HG03280 (cell line): ENCODE data around the gene CCL28.

Source experiments
- ATAC-seq: cut with Tn5 transposase; IDR thresholded peaks from one replicate; pipeline ENCODE4 v1.9.1; 2021; ENCODE audit warnings: mild to moderate bottlenecking, moderate library complexity; ENCODE audit not compliant: unreplicated experiment

Gene CCL28

DNA sequence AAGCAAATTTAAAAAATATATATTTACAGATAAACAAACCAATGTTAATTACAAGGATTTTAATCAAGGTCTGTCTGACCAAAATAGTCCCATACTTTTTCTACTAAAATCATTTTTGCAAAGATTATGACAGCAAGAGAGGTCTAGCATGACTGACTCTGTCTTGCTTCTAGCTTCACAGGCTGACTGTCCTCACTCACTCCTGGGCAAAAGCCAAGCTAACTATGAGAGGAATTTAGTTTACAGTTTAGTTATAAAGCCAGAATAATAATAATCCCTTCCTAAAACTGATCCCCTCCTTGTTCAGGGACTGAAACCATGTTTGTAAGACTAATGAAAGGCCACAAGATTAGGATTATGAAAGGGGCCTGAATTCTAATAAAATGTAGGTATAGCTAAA is 53.5 kb downstream of the CCL28 start:
- no peak for ATAC-seq

GRCh38 chr5:43358301-43358700 is 53.9 kb downstream of the CCL28 start:
- ATAC-seq, result no peak

DNA sequence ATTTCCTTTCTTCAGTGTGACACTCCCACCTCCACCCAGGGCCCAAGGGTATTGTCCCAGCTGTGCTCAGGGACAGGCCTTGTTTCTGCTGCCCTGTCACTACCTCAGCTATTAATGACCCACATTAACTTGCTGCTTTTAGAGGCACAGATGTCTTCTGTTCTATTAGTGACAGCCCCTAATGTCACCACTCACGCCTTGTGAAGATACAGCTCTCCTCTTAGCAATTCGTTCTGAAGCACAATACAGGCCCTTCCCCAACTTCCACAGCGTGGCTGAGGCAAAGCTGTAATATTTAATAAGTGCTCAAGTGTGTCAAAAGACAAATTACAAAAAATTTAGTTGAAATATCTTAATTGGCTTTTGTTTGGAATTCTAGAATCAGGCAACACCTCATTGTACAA is 54.3 kb downstream of the CCL28 start:
- ATAC-seq, result no peak

DNA sequence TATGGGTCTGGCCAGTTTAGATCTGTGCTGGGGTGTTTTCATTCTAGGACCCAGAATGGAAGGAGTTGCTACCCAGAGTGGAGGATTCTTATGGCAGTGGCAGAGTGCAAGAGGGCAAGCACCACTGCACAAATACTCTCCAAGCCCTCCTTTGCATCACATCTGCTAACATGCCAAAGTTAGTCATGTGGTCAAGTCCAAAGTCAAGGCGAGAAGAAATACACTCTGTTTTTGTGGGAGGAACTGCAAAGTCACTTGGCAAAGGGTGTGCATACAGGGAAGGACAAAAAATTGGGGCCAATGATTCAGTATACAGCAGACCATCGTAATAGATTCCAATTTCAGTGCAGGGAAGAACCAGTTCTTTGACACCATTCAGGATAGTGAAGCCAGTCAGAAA is 55.1 kb downstream of the CCL28 start:
- no peak for ATAC-seq

DNA sequence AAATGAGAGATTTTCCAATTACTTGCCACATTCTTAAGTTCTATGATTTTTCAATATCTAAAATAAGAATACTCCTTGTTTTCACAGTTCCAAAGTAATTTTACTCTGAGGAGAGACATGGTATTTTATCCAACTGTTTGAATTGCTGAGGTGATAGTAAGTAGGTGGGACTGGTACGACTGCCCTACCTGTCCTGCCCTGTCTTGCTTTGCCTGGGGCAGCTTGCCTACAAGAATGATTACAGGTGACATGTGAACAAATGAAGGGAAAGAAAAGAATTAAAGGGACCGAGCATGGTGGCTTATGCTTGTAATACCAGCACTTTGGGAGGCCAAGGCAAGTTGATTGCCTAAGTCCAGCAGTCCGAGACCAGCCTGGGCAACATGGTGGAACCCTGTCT is 57.4 kb downstream of the CCL28 start:
- ATAC-seq, result no peak

- no peak for ATAC-seq
Observed at GRCh38 chr5:43353668-43354067, 58.5 kb downstream of the CCL28 start.

- no peak for ATAC-seq
Observed at GRCh38 chr5:43352915-43353314, 59.3 kb downstream of the CCL28 start.

DNA sequence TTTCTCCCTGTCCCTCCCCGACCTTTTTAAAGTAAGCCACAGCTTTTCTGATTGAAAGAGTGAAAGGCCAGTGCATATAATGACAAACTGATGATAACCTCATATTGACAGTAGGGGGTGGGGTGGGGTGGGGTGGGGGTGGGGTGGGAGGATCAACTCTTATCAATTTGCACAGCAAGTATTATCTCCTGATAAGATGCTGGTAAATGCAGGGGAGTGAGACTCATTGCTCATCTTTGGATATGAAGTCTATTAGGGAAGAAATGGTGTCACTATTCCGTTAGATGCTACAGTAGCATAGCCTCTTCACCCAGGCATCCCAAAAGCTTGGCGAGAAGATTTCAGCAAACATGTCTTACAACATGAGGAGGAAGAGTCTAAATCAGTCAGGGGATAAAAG is 60.1 kb downstream of the CCL28 start:
- ATAC-seq, result no peak

- ATAC-seq, result no peak
Observed at GRCh38 chr5:43348861-43349363, 63.3 kb downstream of the CCL28 start.

GRCh38 chr5:43348207-43348606 is 64.0 kb downstream of the CCL28 start:
- ATAC-seq, result no peak

- no peak for ATAC-seq
Observed at GRCh38 chr5:43338862-43339261, 73.3 kb downstream of the CCL28 start.

- no peak for ATAC-seq
Observed at GRCh38 chr5:43336159-43336558, 76.0 kb downstream of the CCL28 start.

GRCh38 chr5:43335681-43336080 is 76.5 kb downstream of the CCL28 start:
- no peak for ATAC-seq

DNA sequence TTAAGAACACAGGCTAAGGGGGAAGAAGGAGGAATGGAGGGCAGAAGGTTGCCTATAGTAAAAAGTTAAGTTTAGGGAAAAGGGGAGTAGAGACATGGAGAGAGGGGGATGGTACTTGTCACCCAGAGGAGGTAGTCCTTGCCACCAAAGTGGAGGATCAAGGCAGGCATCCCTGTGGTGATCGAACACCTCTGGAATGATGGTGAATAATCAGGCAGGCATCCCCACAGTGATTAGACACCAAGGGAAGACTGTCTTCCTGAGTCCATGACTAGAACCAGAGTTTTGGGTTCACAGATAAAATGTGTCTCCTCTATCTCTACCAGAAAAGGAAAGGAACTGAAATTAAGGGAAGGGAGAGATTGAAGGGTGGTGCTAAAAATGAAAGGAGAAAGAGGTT is 79.8 kb downstream of the CCL28 start:
- no peak for ATAC-seq
